GM12878 (cell line): ENCODE measurements around the gene ZNF780B. TPM values are rescaled to one million over a fixed set of nuclear protein-coding genes. Genes with fewer than 3 reads are reported as not detected.

ENCODE experiments used
- IKZF1 ChIP-seq: fragments of 450-650 bp; conservative IDR thresholded peaks from 2 replicates; pipeline ENCODE4 v1.6.1; 2017; ENCODE audit warnings: antibody characterized with exemption, mild to moderate bottlenecking
- NBN ChIP-seq: fragments of 450-650 bp; IDR thresholded peaks from 2 replicates; pipeline ENCODE4 v1.6.1; 2016
- NFYA ChIP-seq: IDR thresholded peaks from 2 replicates; pipeline ENCODE4 v1.6.1; 2011; ENCODE audit warnings: low read depth, mild to moderate bottlenecking, low read length, improper control_type of control experiment, borderline replicate concordance
- TAF1 ChIP-seq: IDR thresholded peaks from 2 replicates; pipeline ENCODE4 v1.6.1; 2011; ENCODE audit warnings: mild to moderate bottlenecking, low read depth, low read length, borderline replicate concordance
- USF1 ChIP-seq: IDR thresholded peaks from 2 replicates; pipeline ENCODE4 v1.6.1; 2011; ENCODE audit warnings: borderline replicate concordance, low read depth, mild to moderate bottlenecking, moderate library complexity, mixed read lengths, low read length; ENCODE audit not compliant: insufficient read depth; ENCODE audit errors: extremely low read length
- polyA plus RNA-seq, 11 experiments: library from polyadenylated mRNA; depleted of rRNA in 4 of 11; unstranded in 6 of 11; stranded (reverse) in 5 of 11; fragments of >200 nt; fragmentation: Nextera tagmentation in 4 of 11; fragmentation: Illumina TruSeq in 1 of 11; extraction: Ambion mirVana in 4 of 11; extraction: Trizol in 1 of 11; gene quantifications; 1 replicate in 1 of 11; 2 replicates in 10 of 11; pipeline versions ENCODE4 v1.2.1 to v1.2.3, GENCODE V29; 2011 to 2016; ENCODE audit warnings: inconsistent platforms in 2 of 11, missing spikeins in 2 of 11, low read depth in 1 of 11
- total RNA-seq, 4 experiments: library from RNA; depleted of rRNA in 3 of 4; stranded (reverse); fragments of >200 nt in 3 of 4; fragmentation: Illumina TruSeq in 1 of 4; extraction: Trizol in 1 of 4; gene quantifications; 2 replicates each; pipeline versions ENCODE4 v1.2.1 to v1.2.3, GENCODE V29; 2013 to 2021

ZNF780B gene
- total and polyA plus RNA-seq, 10 of the 15 experiments (the other 5 are each of a cell fraction or from before 2014, with no cell fraction given): 7.3 to 24.0 (median 12.3) TPM

GRCh38 chr19:39982883-39983282 is 73.1 kb downstream of the ZNF780B start (continued):
- TF ChIP-seq USF1 (no peak), TAF1 (no peak), NBN (no peak), NFYA (no peak), IKZF1 (no peak)
- TF ChIP-seq, all 136 proteins: peak for 0

Other genes starting within 250 kb of the ZNF780B start
Only the 7 nearest of the 10 such genes appear.
- gene FCGBP, start 121.6 kb downstream of the ZNF780B start, total RNA-seq (2014; rRNA removed): 0.38 and 0.56 TPM in 2 replicates
- gene FCGBP, start 121.6 kb downstream of the ZNF780B start, total RNA-seq (2014; rRNA removed; fragmentation: Illumina TruSeq; extraction: Trizol): 0.41 and 0.45 TPM in 2 replicates
- gene FCGBP, start 121.6 kb downstream of the ZNF780B start, total RNA-seq (2021): 2.6 and 3.2 TPM in 2 replicates
- 0.19 and 0.30 TPM in 2 replicates for gene FCGBP, start 121.6 kb downstream of the ZNF780B start, polyA plus RNA-seq (2011; rRNA removed)
- 0.19 TPM in 1 of 2 replicates, not detected in the other for gene FCGBP, start 121.6 kb downstream of the ZNF780B start, polyA plus RNA-seq (2014; fragmentation: Illumina TruSeq; extraction: Trizol)
- gene FCGBP, start 121.6 kb downstream of the ZNF780B start, polyA plus RNA-seq (2014; fragmentation: Nextera tagmentation; extraction: Ambion mirVana): under 1 TPM in 1 of 2 experiments, not detected in 1; 0.02 TPM
- 0.73 and 1.0 TPM in 2 replicates for gene FCGBP, start 121.6 kb downstream of the ZNF780B start, polyA plus RNA-seq (2014; rRNA removed)
- gene FCGBP, start 121.6 kb downstream of the ZNF780B start, polyA plus RNA-seq (2016; fragmentation: Nextera tagmentation; extraction: Ambion mirVana): under 1 TPM in 1 of 2 experiments, not detected in 1; 0.21 TPM
- 134 and 138 TPM in 2 replicates for gene PSMC4, start 85.1 kb downstream of the ZNF780B start, total RNA-seq (2014; rRNA removed)
- gene PSMC4, start 85.1 kb downstream of the ZNF780B start, total RNA-seq (2014; rRNA removed; fragmentation: Illumina TruSeq; extraction: Trizol): 97.2 and 103 TPM in 2 replicates
- gene PSMC4, start 85.1 kb downstream of the ZNF780B start, total RNA-seq (2021): 109 TPM in 2 replicates
- 20.9 and 55.2 TPM in 2 replicates for gene PSMC4, start 85.1 kb downstream of the ZNF780B start, polyA plus RNA-seq (2011; rRNA removed)
- gene PSMC4, start 85.1 kb downstream of the ZNF780B start, polyA plus RNA-seq (2014; fragmentation: Illumina TruSeq; extraction: Trizol): 87.6 and 115 TPM in 2 replicates
- gene PSMC4, start 85.1 kb downstream of the ZNF780B start, polyA plus RNA-seq (2014; fragmentation: Nextera tagmentation; extraction: Ambion mirVana): 100 to 1,000 TPM; 203 to 328 TPM
- gene PSMC4, start 85.1 kb downstream of the ZNF780B start, polyA plus RNA-seq (2014; rRNA removed): 84.1 and 99.7 TPM in 2 replicates
- gene PSMC4, start 85.1 kb downstream of the ZNF780B start, polyA plus RNA-seq (2016; fragmentation: Nextera tagmentation; extraction: Ambion mirVana): 100 to 1,000 TPM; 176 to 182 TPM
- gene ZNF546, start 59.2 kb downstream of the ZNF780B start, total RNA-seq (2014; rRNA removed): 4.1 and 6.1 TPM in 2 replicates
- gene ZNF546, start 59.2 kb downstream of the ZNF780B start, total RNA-seq (2014; rRNA removed; fragmentation: Illumina TruSeq; extraction: Trizol): 3.4 and 4.3 TPM in 2 replicates
- gene ZNF546, start 59.2 kb downstream of the ZNF780B start, total RNA-seq (2021): 3.2 and 3.3 TPM in 2 replicates
- 3.4 and 7.0 TPM in 2 replicates for gene ZNF546, start 59.2 kb downstream of the ZNF780B start, polyA plus RNA-seq (2011; rRNA removed)
- 2.1 and 3.6 TPM in 2 replicates for gene ZNF546, start 59.2 kb downstream of the ZNF780B start, polyA plus RNA-seq (2014; fragmentation: Illumina TruSeq; extraction: Trizol)
- 1 to 10 TPM in 1 of 2 experiments, under 1 TPM in 1; 0.88 to 1.4 TPM for gene ZNF546, start 59.2 kb downstream of the ZNF780B start, polyA plus RNA-seq (2014; fragmentation: Nextera tagmentation; extraction: Ambion mirVana)
- 1.4 and 2.0 TPM in 2 replicates for gene ZNF546, start 59.2 kb downstream of the ZNF780B start, polyA plus RNA-seq (2014; rRNA removed)
- gene ZNF546, start 59.2 kb downstream of the ZNF780B start, polyA plus RNA-seq (2016; fragmentation: Nextera tagmentation; extraction: Ambion mirVana): 1 to 10 TPM; 1.6 to 2.7 TPM
- 13.8 and 19.8 TPM in 2 replicates for gene ZNF780A, start 34.7 kb upstream of the ZNF780B start, total RNA-seq (2014; rRNA removed)
- gene ZNF780A, start 34.7 kb upstream of the ZNF780B start, total RNA-seq (2014; rRNA removed; fragmentation: Illumina TruSeq; extraction: Trizol): 19.5 and 22.8 TPM in 2 replicates
- gene ZNF780A, start 34.7 kb upstream of the ZNF780B start, total RNA-seq (2021): 17.0 and 19.0 TPM in 2 replicates
- 26.5 and 33.8 TPM in 2 replicates for gene ZNF780A, start 34.7 kb upstream of the ZNF780B start, polyA plus RNA-seq (2011; rRNA removed)
- gene ZNF780A, start 34.7 kb upstream of the ZNF780B start, polyA plus RNA-seq (2014; fragmentation: Illumina TruSeq; extraction: Trizol): 18.2 and 22.7 TPM in 2 replicates
- 10 to 100 TPM; 19.6 to 27.6 TPM for gene ZNF780A, start 34.7 kb upstream of the ZNF780B start, polyA plus RNA-seq (2014; fragmentation: Nextera tagmentation; extraction: Ambion mirVana)
- 11.4 and 16.2 TPM in 2 replicates for gene ZNF780A, start 34.7 kb upstream of the ZNF780B start, polyA plus RNA-seq (2014; rRNA removed)
- 10 to 100 TPM; 10.9 to 12.0 TPM for gene ZNF780A, start 34.7 kb upstream of the ZNF780B start, polyA plus RNA-seq (2016; fragmentation: Nextera tagmentation; extraction: Ambion mirVana)
- 9.0 and 13.6 TPM in 2 replicates for gene MAP3K10, start 135.2 kb upstream of the ZNF780B start, total RNA-seq (2014; rRNA removed)
- 4.5 and 5.0 TPM in 2 replicates for gene MAP3K10, start 135.2 kb upstream of the ZNF780B start, total RNA-seq (2014; rRNA removed; fragmentation: Illumina TruSeq; extraction: Trizol)
- 14.1 and 16.6 TPM in 2 replicates for gene MAP3K10, start 135.2 kb upstream of the ZNF780B start, total RNA-seq (2021)
- 1.3 and 2.2 TPM in 2 replicates for gene MAP3K10, start 135.2 kb upstream of the ZNF780B start, polyA plus RNA-seq (2011; rRNA removed)
- gene MAP3K10, start 135.2 kb upstream of the ZNF780B start, polyA plus RNA-seq (2014; fragmentation: Illumina TruSeq; extraction: Trizol): 1.1 and 2.5 TPM in 2 replicates
- under 1 TPM; 0.11 to 0.16 TPM for gene MAP3K10, start 135.2 kb upstream of the ZNF780B start, polyA plus RNA-seq (2014; fragmentation: Nextera tagmentation; extraction: Ambion mirVana)
- gene MAP3K10, start 135.2 kb upstream of the ZNF780B start, polyA plus RNA-seq (2014; rRNA removed): 9.9 and 15.1 TPM in 2 replicates
- 1 to 10 TPM in 1 of 2 experiments, under 1 TPM in 1; 0.53 to 2.7 TPM for gene MAP3K10, start 135.2 kb upstream of the ZNF780B start, polyA plus RNA-seq (2016; fragmentation: Nextera tagmentation; extraction: Ambion mirVana)
- not detected in 2 replicates for gene TTC9B, start 162.2 kb upstream of the ZNF780B start, total RNA-seq (2014; rRNA removed)
- not detected in 2 replicates for gene TTC9B, start 162.2 kb upstream of the ZNF780B start, total RNA-seq (2014; rRNA removed; fragmentation: Illumina TruSeq; extraction: Trizol)
- not detected in 2 replicates for gene TTC9B, start 162.2 kb upstream of the ZNF780B start, total RNA-seq (2021)
- not detected in 2 replicates for gene TTC9B, start 162.2 kb upstream of the ZNF780B start, polyA plus RNA-seq (2011; rRNA removed)
- gene TTC9B, start 162.2 kb upstream of the ZNF780B start, polyA plus RNA-seq (2014; fragmentation: Illumina TruSeq; extraction: Trizol): not detected in 2 replicates
- gene TTC9B, start 162.2 kb upstream of the ZNF780B start, polyA plus RNA-seq (2014; fragmentation: Nextera tagmentation; extraction: Ambion mirVana): under 1 TPM; 0.04 to 0.14 TPM
- gene TTC9B, start 162.2 kb upstream of the ZNF780B start, polyA plus RNA-seq (2014; rRNA removed): not detected in 2 replicates
- gene TTC9B, start 162.2 kb upstream of the ZNF780B start, polyA plus RNA-seq (2016; fragmentation: Nextera tagmentation; extraction: Ambion mirVana): under 1 TPM in 1 of 2 experiments, not detected in 1; 0.10 TPM
- 0.56 TPM in 1 of 2 replicates, not detected in the other for gene CCNP, start 170.5 kb upstream of the ZNF780B start, total RNA-seq (2014; rRNA removed)
- not detected in 2 replicates for gene CCNP, start 170.5 kb upstream of the ZNF780B start, total RNA-seq (2014; rRNA removed; fragmentation: Illumina TruSeq; extraction: Trizol)
- gene CCNP, start 170.5 kb upstream of the ZNF780B start, total RNA-seq (2021): not detected in 2 replicates
- 0.05 TPM in 1 of 2 replicates, not detected in the other for gene CCNP, start 170.5 kb upstream of the ZNF780B start, polyA plus RNA-seq (2011; rRNA removed)
- 0.03 TPM in 1 of 2 replicates, not detected in the other for gene CCNP, start 170.5 kb upstream of the ZNF780B start, polyA plus RNA-seq (2014; fragmentation: Illumina TruSeq; extraction: Trizol)
- not detected for gene CCNP, start 170.5 kb upstream of the ZNF780B start, polyA plus RNA-seq (2014; fragmentation: Nextera tagmentation; extraction: Ambion mirVana)
- 0.04 TPM in 1 of 2 replicates, not detected in the other for gene CCNP, start 170.5 kb upstream of the ZNF780B start, polyA plus RNA-seq (2014; rRNA removed)
- not detected for gene CCNP, start 170.5 kb upstream of the ZNF780B start, polyA plus RNA-seq (2016; fragmentation: Nextera tagmentation; extraction: Ambion mirVana)